Uterine smooth muscle cell (primary cell): Measurements from ENCODE around the gene ACTN2. TPM values are rescaled to one million over a fixed set of nuclear protein-coding genes. Genes with fewer than 3 reads are reported as not detected.

ENCODE experiments used
- total RNA-seq: library from RNA; depleted of rRNA; stranded (reverse); fragments of >200 nt; gene quantifications from 2 replicates; pipeline ENCODE4 v1.2.3, GENCODE V29; 2014

Gene ACTN2
- under 0.01 and 0.66 TPM in 2 replicates for total RNA-seq

DNA sequence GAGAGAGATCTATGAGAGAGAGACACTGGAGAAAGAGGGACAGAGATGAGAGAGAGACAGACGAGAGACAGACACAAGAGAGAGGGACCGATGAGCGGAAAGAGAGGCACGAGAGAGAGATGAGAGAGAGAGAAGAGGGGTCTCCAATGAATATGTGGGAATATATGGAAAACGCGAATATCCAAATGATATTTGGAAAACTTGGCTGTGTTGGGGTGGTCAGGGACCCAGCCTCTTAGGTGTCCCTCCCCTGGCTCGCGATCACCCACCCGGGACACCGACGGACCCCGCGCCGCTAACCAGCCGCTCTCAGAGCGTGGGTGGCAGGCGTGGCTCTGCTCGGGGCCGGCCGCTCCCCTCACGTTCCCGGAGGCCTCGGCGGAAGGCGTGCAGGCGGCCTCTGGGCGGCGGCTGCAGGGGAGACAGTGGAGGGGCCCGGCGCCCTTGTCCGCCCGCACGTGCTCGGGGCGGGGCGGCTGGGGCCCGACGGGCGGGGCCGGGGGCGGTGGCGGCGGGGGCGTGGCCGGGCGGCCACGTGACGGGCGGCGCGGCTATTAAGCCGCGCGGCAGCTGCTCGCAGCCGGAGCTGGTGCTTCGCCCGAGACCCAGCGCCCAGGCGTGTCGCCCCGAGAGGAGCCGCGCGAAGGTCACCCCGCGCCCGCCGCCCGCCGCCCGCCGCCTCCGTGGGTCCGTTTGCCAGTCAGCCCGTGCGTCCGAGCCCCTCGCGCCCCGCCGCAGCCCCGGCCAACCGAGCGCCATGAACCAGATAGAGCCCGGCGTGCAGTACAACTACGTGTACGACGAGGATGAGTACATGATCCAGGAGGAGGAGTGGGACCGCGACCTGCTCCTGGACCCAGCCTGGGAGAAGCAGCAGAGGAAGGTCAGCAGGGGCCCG lies at the start of gene ACTN2:
ACTN2 (plus strand) TSS at position 583 of the 898 bp plus-strand sequence; CDS start at position 758, 175 bp downstream.

DNA sequence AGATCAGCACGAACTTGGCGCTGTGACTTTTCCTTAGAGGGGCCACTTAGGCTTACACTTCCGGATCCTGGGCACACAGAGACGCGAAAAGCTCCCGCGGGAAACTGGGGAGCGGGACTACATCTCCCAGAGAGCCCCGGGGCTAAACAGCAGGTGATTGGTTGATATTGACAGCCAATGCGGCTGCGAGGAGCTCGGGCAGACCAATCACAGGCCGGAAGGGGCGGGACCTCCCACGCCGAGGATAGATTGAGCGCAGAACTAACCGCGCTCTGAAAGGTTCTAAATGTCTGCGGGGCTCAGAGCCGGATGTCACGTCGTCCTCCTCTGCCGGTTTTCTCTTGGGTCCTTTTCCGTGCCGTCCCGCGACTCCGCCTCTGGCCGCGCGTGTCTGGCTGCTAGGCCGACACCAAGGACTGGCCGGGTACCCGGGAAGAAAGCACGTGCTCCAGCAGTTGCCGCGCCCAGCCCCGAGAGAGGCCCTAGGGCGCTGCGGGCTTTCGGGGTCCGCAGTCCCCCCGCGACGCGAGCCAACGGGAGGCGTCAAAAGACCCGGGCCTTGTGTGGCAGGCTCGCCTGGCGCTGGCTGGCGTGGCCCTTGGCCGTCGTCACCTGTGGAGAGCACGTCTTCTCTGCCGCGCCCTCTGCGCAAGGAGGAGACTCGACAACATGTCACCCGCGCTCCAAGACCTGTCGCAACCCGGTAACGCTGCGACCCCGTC lies 108.9 kb downstream of the ACTN2 start, which contains the start of gene MTR:
MTR (plus strand) TSS at position 258 of the 722 bp plus-strand sequence; CDS start at position 670, 412 bp downstream.

Other genes with a start within 250 kb of the ACTN2 start
- gene LGALS8, start 162.5 kb upstream of the ACTN2 start, total RNA-seq: 59.0 and 81.0 TPM in 2 replicates
- 34.9 and 45.6 TPM in 2 replicates for gene HEATR1, start 82.0 kb upstream of the ACTN2 start, total RNA-seq
- 34.5 and 39.8 TPM in 2 replicates for gene MTR, start 108.8 kb downstream of the ACTN2 start, total RNA-seq